ENCODE data around the gene JARID2.

JARID2 gene

DNA sequence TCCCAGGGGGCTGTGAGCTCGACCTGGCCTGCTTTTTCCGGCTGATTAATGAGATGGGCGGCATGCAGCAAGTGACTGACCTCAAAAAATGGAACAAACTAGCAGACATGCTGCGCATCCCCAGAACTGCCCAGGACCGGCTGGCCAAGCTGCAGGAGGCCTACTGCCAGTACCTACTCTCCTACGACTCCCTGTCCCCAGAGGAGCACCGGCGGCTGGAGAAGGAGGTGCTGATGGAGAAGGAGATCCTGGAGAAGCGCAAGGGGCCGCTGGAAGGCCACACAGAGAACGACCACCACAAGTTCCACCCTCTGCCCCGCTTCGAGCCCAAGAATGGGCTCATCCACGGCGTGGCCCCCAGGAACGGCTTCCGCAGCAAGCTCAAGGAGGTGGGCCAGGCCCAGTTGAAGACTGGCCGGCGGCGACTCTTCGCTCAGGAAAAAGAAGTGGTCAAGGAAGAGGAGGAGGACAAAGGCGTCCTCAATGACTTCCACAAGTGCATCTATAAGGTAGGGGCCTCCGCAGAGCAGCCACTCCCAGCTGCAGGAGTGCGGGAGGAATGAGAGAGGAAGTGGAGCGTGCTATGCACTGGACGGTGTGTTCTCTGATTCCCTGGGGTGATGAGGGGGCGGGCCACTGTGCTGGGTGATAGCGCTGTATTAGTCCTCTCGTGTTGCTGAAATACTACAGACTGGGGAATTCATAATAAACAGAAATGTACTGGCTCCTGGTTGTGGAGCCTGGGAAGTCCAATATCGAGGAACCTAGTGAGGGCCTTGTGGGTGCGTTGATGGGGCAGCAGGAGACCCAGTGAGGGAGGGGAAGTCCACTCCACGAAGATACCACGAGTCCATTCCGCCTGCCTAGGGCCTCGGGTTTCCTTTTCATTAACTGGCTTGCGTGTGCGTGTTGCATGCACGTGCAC is 255.3 kb downstream of the JARID2 start:
- H3K4me3 ChIP-seq (ENCODE audit: low read depth, low read length), result no peak overlapping the region
- ChIA-PET CTCF (interaction anchor here (0.7 kb wide), 1 partner anchor 11 kb away, joined by 3 read pairs; no protein-coding TSS in a partner anchor), POLR2A (no interaction called here)
- DNase-seq (ENCODE audit: low read depth, low spot score), result no peak
- TF ChIP-seq CTCF (IDR thresholded peaks at IDR 0.05; ENCODE audit: insufficient read depth, low read length, missing control alignments), result no peak

DNA sequence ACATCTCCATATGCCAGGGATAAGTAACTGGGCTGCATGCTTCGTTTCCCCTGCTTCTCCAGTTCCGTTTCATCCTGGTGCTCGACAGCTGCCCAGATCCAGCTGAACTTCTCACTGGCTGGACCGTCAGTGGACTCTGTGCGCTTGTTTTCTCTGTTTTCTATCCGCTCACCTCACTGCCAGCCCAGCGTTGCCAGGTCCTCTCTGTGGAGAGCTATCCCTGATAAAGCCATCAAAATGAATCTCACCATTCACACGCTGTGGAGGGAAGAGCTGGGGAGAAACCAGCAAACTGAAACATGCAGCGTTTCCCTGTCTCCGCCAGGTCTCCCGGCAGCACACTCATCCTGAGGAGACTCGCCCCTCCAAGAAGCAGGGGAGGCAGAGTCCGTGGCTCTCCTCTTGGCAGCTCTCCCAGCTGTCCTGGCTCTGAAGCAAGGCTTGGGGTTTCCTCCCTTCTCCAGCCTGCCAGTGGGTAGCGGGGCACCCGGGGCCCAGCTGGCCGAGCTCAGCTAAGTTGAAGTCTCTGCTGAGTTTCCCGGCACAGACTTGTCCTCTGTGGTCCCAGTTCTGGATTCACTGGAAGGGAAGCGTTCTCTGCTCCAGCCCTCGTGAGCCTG is 256.1 kb downstream of the JARID2 start:
- no peak for TF ChIP-seq CTCF (IDR thresholded peaks at IDR 0.05; ENCODE audit: insufficient read depth, low read length, missing control alignments)
- ChIA-PET CTCF (no interaction called here), POLR2A (no interaction called here)
- DNase-seq (ENCODE audit: low read depth, low spot score), result peak; percentile 29
- H3K4me3 ChIP-seq (ENCODE audit: low read depth, low read length), result no peak overlapping the region

- no peak for DNase-seq (ENCODE audit: low read depth, low spot score)
Observed at GRCh38 chr6:15502446-15503345, 256.8 kb downstream of the JARID2 start.

DNA sequence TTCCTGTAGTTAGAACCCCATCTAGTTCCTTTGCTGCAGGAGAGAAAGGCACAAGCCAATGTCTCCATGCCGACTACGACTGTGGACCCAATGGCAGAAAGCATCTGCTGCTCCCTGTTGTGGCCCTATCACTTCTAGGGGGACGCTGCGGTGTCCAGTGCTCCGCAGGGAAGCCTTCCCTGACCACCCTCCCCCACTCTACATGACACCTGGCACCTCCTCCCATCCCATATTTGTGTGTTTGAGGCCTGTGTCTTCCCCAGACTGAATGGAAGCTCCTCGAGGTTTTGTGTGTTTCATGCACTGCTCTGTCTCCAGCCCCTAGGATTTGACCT is 257.4 kb downstream of the JARID2 start:
- CTCF ChIA-PET, result interaction anchor here (0.8 to 1.6 kb wide), 3 partner anchors 11 to 702 kb away, joined by 3 to 6 read pairs (median 3); no protein-coding TSS in a partner anchor
- no peak for TF ChIP-seq CTCF (IDR thresholded peaks at IDR 0.05; ENCODE audit: insufficient read depth, low read length, missing control alignments)
- POLR2A ChIA-PET, result no interaction called here
- H3K4me3 ChIP-seq (ENCODE audit: low read depth, low read length), result no peak overlapping the region
- DNase-seq (ENCODE audit: low read depth, low spot score), result no peak

More at GRCh38 chr6:15502446-15503345, 256.8 kb downstream of the JARID2 start:
- no peak overlapping the region for H3K4me3 ChIP-seq (ENCODE audit: low read depth, low read length)
- POLR2A ChIA-PET, result no interaction called here
- CTCF ChIA-PET, result interaction anchor here (0.8 to 1.6 kb wide), 3 partner anchors 11 to 703 kb away, joined by 3 to 6 read pairs (median 3); no protein-coding TSS in a partner anchor
- TF ChIP-seq CTCF (IDR thresholded peaks at IDR 0.05; ENCODE audit: insufficient read depth, low read length, missing control alignments), result no peak

GRCh38 chr6:15504040-15504495 is 258.2 kb downstream of the JARID2 start:
- ChIA-PET POLR2A (no interaction called here), CTCF (interaction anchor here (0.9 to 1.7 kb wide), 8 partner anchors 10 to 702 kb away, joined by 3 to 10 read pairs (median 3); no protein-coding TSS in a partner anchor)
- no peak overlapping the region; the same call in 1 of the 2 replicates for H3K4me3 ChIP-seq (ENCODE audit: low read depth, low read length)
- DNase-seq (ENCODE audit: low read depth, low spot score), result no peak
- TF ChIP-seq CTCF (IDR thresholded peaks at IDR 0.05; ENCODE audit: insufficient read depth, low read length, missing control alignments), result no peak
